GM12873 (cell line): Measurements from ENCODE around the gene TFEC.

Source experiments
- TF ChIP-seq, protein P1 (sequence below): IDR thresholded peaks from 2 replicates; pipeline ENCODE4 v1.5.1; 2012; ENCODE audit warnings: low read depth, mild to moderate bottlenecking, moderate library complexity, low read length, control low read depth; ENCODE audit not compliant: insufficient read depth; ENCODE audit errors: missing control alignments

The TFEC gene

GRCh38 chr7:115968596-115968995 lies 62.0 kb downstream of the TFEC start:
- TF ChIP-seq, protein P1, sequence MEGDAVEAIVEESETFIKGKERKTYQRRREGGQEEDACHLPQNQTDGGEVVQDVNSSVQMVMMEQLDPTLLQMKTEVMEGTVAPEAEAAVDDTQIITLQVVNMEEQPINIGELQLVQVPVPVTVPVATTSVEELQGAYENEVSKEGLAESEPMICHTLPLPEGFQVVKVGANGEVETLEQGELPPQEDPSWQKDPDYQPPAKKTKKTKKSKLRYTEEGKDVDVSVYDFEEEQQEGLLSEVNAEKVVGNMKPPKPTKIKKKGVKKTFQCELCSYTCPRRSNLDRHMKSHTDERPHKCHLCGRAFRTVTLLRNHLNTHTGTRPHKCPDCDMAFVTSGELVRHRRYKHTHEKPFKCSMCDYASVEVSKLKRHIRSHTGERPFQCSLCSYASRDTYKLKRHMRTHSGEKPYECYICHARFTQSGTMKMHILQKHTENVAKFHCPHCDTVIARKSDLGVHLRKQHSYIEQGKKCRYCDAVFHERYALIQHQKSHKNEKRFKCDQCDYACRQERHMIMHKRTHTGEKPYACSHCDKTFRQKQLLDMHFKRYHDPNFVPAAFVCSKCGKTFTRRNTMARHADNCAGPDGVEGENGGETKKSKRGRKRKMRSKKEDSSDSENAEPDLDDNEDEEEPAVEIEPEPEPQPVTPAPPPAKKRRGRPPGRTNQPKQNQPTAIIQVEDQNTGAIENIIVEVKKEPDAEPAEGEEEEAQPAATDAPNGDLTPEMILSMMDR = no peak

DNA sequence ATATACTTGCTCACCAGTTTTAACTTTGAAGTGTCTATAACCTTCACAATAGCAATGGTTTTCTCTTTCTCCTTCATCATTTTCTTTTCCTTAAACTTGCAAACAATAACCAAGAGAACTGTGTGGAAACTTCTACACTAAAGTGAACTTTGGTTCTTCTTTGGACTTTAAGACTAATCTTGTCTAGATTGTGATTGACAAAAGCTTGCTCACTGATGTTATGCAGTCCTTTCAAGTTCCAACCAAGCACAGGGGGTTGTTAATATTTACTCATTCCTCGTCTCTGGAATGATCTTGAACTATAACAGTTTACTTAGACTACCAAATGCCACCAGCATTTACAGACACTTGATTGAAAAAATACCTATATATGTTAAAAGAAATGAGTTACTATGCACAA lies 62.4 kb downstream of the TFEC start:
- TF ChIP-seq, protein P1 = no peak

DNA sequence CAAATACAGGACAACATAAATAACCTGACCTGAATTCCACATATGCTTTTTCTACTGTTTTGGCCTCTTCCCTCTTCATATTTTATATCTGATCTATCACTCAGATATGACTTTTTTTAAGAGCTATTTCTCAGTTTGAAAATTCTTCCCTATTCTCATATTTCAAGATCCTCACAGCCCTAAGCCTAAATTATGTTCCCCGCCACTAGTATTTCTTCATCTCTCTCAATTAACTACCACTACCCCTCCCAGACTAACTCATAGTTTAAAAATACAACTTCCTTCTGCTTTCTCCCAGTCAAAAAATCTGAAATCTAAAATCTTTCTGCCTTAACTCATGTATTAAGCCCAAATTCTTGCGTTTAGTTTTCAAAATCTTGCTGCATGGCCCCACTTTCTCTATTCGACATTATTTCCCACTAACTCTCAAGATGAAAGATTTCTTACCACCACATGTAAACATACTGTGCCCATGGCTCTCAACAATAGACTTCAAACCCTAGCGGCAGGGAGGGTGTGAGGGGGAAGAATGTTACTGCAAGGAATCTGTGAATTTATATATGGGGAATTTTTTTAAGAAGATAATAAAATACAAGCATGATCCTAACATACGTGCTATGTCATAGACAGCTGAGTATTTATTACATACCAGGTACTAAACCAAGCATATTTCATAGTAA lies 64.6 kb downstream of the TFEC start:
- TF ChIP-seq, protein P1 = no peak

GRCh38 chr7:115965236-115965635 lies 65.3 kb downstream of the TFEC start:
- TF ChIP-seq, protein P1 = no peak

GRCh38 chr7:115964799-115965198 lies 65.8 kb downstream of the TFEC start:
- TF ChIP-seq, protein P1 = no peak

DNA sequence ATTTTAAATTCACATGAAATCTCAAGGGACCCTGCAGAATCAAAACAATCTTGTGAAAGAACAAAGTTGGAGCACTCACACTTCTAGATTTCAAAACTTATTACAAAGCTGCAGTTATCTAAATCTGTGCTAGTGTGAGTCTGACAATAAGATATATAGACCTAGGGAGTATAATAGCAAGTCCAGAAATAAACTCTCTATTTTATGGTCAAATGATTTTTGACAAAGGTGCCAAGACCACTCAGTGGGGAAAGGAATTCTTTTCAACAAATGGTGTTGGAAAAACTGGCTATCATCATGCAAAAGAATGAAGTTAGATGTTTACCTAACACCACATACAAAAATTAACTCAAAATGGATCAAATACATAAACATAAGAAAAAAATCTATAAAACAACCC lies 68.2 kb downstream of the TFEC start:
- TF ChIP-seq, protein P1 = no peak

- TF ChIP-seq, protein P1 = no peak
These were observed 76.8 kb downstream of the TFEC start for GRCh38 chr7:115953592-115954255.
